Calu3 (cell line): ENCODE results near the gene SVEP1. TPM values are rescaled to one million over a fixed set of nuclear protein-coding genes. Genes with fewer than 3 reads are reported as not detected.

Experiments used
- BruUV-seq: library from RNA; stranded (reverse); fragments of 400-500 nt; replicated peaks from 2 replicates; lab custom pipeline; 2021; lab: Mats Ljungman, UMichigan
- CTCF ChIA-PET: fragments of 300-600 bp; sonication (Branson Sonifier 250); formaldehyde crosslinking; loops from one replicate; lab custom pipeline; 2022; ENCODE audit warnings: antibody characterized with exemption; lab: Charles Lee
- DNase-seq: peaks from one replicate; pipeline ENCODE4 v3.0.0; 2022
- H3K27ac Mint-ChIP-seq: one replicate; pipeline ENCODE4 v1.8.0; 2022; ENCODE audit warnings: mixed read lengths; ENCODE audit not compliant: unreplicated experiment
- H3K27me3 Mint-ChIP-seq: one replicate; pipeline ENCODE4 v1.8.0; 2022; ENCODE audit warnings: mixed read lengths; ENCODE audit not compliant: unreplicated experiment
- H3K36me3 Mint-ChIP-seq: one replicate; pipeline ENCODE4 v1.8.0; 2022; ENCODE audit warnings: mild to moderate bottlenecking, moderate library complexity, mixed read lengths; ENCODE audit not compliant: insufficient read depth, unreplicated experiment
- H3K4me1 Mint-ChIP-seq: one replicate; pipeline ENCODE4 v1.8.0; 2022; ENCODE audit warnings: mild to moderate bottlenecking, low read depth, mixed read lengths; ENCODE audit not compliant: unreplicated experiment
- H3K4me3 Mint-ChIP-seq: one replicate; pipeline ENCODE4 v1.8.0; 2022; ENCODE audit warnings: mild to moderate bottlenecking, low read depth, moderate library complexity, mixed read lengths; ENCODE audit not compliant: unreplicated experiment
- H3K9me3 Mint-ChIP-seq: one replicate; pipeline ENCODE4 v1.8.0; 2022; ENCODE audit warnings: low read depth, mixed read lengths; ENCODE audit not compliant: unreplicated experiment
- intact Hi-C: fragments of 100-400 bp; cut with micrococcal nuclease; formaldehyde crosslinking; loops from one replicate; pipeline ENCODE4 v1.10.0; 2022; ENCODE audit not compliant: unreplicated experiment
- total RNA-seq: library from RNA; stranded (reverse); gene quantifications from 2 replicates; pipeline ENCODE4 v1.2.3, GENCODE V29; 2022
- TF ChIP-seq, protein P1 (sequence below): fragments of 200-600 bp; IDR thresholded peaks from one replicate; pipeline ENCODE4 v1.8.0; 2022; ENCODE audit warnings: antibody characterized with exemption; ENCODE audit not compliant: unreplicated experiment

The SVEP1 gene
- total RNA-seq, 1 experiment from 2014 or later, result 0.35 TPM

DNA sequence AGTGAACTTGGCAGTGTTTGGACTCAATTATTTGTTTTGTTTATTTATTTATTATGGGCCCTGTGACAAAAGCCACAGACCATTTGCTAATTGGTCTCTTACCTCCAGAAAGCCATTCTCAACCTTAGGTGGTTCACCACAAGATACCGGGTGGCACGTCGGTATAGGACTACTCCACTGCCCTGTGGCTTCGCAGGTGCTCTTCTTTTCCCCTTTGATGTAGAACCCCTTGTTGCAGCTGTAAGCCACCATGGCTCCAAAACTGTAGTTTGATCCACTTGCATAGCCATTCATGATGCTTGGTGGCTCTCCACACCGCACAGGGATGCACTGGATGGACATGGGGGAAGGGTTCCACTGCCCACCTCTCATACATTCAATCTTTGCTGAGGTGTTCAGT is 168.6 kb downstream of the SVEP1 start:
- BruUV-seq, result no TSS peak

DNA sequence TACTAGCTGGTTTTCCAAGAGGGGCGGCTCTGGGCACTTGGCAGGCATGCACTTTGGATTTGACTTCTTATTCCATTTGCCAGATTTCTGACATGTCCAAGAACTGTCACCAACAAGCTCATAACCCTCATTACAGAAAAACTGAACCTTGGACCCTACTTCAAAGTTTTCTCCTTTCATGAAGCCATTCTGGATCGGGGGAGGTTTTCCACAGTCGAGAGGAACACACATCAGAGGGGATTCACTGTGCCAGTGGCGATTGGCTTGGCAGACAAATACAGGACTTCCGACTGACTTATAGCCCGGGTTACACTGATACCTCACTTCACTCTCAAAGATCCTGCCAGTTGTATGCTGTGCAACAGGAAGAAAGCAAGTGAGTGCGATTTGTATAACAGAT is 170.9 kb downstream of the SVEP1 start:
- H3K4me1 Mint-ChIP-seq, result no peaks in the 10 kb centered on the region
- CTCF ChIA-PET, result no interaction called here
- DNase-seq, result no peak
- H3K27ac Mint-ChIP-seq, result no peak overlapping the region
- TF ChIP-seq, protein P1, sequence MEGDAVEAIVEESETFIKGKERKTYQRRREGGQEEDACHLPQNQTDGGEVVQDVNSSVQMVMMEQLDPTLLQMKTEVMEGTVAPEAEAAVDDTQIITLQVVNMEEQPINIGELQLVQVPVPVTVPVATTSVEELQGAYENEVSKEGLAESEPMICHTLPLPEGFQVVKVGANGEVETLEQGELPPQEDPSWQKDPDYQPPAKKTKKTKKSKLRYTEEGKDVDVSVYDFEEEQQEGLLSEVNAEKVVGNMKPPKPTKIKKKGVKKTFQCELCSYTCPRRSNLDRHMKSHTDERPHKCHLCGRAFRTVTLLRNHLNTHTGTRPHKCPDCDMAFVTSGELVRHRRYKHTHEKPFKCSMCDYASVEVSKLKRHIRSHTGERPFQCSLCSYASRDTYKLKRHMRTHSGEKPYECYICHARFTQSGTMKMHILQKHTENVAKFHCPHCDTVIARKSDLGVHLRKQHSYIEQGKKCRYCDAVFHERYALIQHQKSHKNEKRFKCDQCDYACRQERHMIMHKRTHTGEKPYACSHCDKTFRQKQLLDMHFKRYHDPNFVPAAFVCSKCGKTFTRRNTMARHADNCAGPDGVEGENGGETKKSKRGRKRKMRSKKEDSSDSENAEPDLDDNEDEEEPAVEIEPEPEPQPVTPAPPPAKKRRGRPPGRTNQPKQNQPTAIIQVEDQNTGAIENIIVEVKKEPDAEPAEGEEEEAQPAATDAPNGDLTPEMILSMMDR, result no peak
- H3K9me3 Mint-ChIP-seq, result no peaks in the 10 kb centered on the region
- intact Hi-C loops, result no loop called here
- BruUV-seq, result no TSS peak
- H3K27me3 Mint-ChIP-seq, result no peaks in the 10 kb centered on the region
- H3K36me3 Mint-ChIP-seq, result no peaks in the 10 kb centered on the region
- no peak overlapping the region for H3K4me3 Mint-ChIP-seq

More for the DNA sequence above, 168.6 kb downstream of the SVEP1 start:
- no peak overlapping the region for H3K27ac Mint-ChIP-seq
- intact Hi-C loops, result no loop called here
- H3K9me3 Mint-ChIP-seq, result no peaks in the 10 kb centered on the region
- DNase-seq, result no peak
- TF ChIP-seq, protein P1, result no peak
- H3K36me3 Mint-ChIP-seq, result no peaks in the 10 kb centered on the region
- CTCF ChIA-PET, result no interaction called here
- H3K4me3 Mint-ChIP-seq, result no peak overlapping the region
- no peaks in the 10 kb centered on the region for H3K4me1 Mint-ChIP-seq
- no peaks in the 10 kb centered on the region for H3K27me3 Mint-ChIP-seq

DNA sequence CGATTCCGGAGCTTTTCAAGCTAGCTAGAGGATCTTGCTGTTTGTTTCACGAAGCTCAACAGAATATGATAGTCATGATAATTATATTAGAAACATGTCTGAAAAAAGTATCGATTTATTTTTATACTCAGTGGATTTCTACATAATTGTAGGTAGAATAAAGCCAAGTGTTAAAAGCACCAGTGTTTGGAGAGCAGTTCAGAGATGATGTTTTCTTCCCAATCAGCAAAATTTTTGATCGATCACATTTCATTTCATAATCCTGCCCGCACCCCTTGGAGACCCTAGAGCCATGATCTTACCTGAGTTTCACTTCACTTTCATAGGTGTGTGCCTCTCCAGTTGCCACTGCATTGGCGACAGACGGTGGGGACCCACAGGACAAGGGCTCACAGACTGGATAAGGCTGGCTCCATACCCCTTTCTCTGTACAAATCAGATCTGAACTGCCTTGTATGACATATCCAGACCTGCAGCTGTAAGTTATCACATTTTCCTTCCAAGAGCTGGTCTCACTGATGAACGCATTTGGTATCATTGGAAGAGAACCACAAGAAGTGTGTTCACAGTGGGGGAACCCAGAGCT is 173.6 kb downstream of the SVEP1 start:
- intact Hi-C loops, result no loop called here
- BruUV-seq, result no TSS peak
- no peaks in the 10 kb centered on the region for H3K4me1 Mint-ChIP-seq
- H3K27ac Mint-ChIP-seq, result no peak overlapping the region
- no peaks in the 10 kb centered on the region for H3K36me3 Mint-ChIP-seq
- DNase-seq, result no peak
- CTCF ChIA-PET, result no interaction called here
- H3K4me3 Mint-ChIP-seq, result no peak overlapping the region
- H3K27me3 Mint-ChIP-seq, result no peaks in the 10 kb centered on the region
- no peaks in the 10 kb centered on the region for H3K9me3 Mint-ChIP-seq
- TF ChIP-seq, protein P1, result no peak

DNA sequence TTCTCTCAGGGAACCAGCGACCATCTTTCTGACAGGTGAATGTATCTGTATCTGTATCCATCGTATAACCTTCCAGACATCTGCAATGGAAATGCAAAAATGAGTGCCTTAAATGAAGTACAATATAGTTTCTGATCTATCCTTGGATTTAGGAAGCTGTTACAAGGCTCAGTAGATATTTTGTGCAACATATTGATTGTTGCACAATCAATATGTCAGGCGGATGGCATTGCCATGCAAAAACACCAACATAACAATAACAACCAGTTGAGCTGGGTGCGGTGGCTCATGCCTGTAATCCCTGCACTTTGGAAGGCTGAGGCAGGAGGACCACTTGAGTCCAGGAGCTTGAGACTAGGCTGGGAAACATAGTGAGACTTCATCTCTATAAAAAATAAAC is 175.1 kb downstream of the SVEP1 start:
- no peak for DNase-seq
- no peaks in the 10 kb centered on the region for H3K27me3 Mint-ChIP-seq
- CTCF ChIA-PET, result no interaction called here
- no peaks in the 10 kb centered on the region for H3K36me3 Mint-ChIP-seq
- no peaks in the 10 kb centered on the region for H3K9me3 Mint-ChIP-seq
- no peak overlapping the region for H3K27ac Mint-ChIP-seq
- no TSS peak for BruUV-seq
- TF ChIP-seq, protein P1, result no peak
- intact Hi-C loops, result no loop called here
- H3K4me3 Mint-ChIP-seq, result no peak overlapping the region
- no peaks in the 10 kb centered on the region for H3K4me1 Mint-ChIP-seq
